ENCODE data around the gene AP1G1. TPM values are rescaled to one million over a fixed set of nuclear protein-coding genes. Genes with fewer than 3 reads are reported as not detected.

The AP1G1 gene
- total and polyA plus RNA-seq, 2 of the 8 experiments (the other 6 are each of a cell fraction or from before 2014, with no cell fraction given): 43.9 to 68.4 TPM

DNA sequence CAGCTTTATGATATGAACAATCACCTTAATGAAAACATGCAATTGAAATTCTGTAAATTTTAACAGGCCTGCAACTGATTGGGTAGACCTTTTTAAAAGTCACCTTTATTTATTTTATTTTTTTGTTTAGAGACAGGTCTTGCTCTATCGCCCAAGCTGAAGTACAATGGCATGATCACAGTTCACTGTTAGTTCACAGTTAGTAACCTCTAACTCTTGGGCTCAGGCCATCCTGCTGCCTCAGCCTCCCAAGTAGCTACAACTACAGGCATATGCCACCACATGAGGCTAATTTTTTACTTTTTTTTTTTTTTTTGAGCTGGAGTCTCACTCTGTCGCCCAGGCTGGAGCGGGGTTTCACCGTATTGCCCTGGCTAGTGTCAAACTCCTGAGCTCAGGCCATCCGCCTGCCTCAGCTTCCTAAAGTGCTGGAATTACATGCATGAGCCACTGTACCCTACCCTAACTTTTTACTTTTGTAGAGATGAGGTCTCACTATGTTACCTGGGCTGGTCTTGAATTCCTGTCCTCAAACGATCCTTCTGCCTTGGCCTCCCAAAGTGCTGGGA is 28.0 kb downstream of the AP1G1 start:
- Histone ChIP-seq H3K23ac (ENCODE audit: insufficient read length) (no peak overlapping the region), H4K20me1 (replicated peaks in 1 of 2; ENCODE audit: control insufficient read depth in 1 of 2, insufficient read depth in 2 of 2, low read length in 2 of 2) (peaks cover 0 to 1% of the 10 kb centered on the region in 2 experiments)
- no peak for FAIRE-seq

More for the DNA sequence above, 28.0 kb downstream of the AP1G1 start:
- no peak overlapping the region for H2BK20ac ChIP-seq (ENCODE audit: low read length)
- H2AK5ac ChIP-seq (ENCODE audit: low read depth, low read length): no peak overlapping the region
- no peak overlapping the region for H3K18ac ChIP-seq (ENCODE audit: extremely low read depth, low read length)
- no peak overlapping the region for H3K4me2 ChIP-seq (ENCODE audit: insufficient read depth in 1 of 2, low read depth in 2 of 2, low read length in 2 of 2)
- ChIA-PET POLR2A (ENCODE audit: partially characterized antibody) (interaction anchor here (1.2 kb wide), 1 partner anchor 14 kb away, joined by 3 read pairs; no protein-coding TSS in a partner anchor), CTCF (ENCODE audit: partially characterized antibody) (interaction anchor here (0.6 to 1.4 kb wide), 2 partner anchors 77 to 101 kb away, joined by 3 to 6 read pairs; no protein-coding TSS in a partner anchor)
- whole genome bisulfite sequencing, 2 experiments (ENCODE audit: extremely low coverage in 1 of 2, insufficient coverage in 1 of 2, insufficient read length in 1 of 2, insufficient replicate concordance in 2 of 2, low coverage in 1 of 2, low lambda C conversion rate in 2 of 2, missing lambda C conversion rate in 1 of 2): 96% methylated on average over 6 of the region's 6 CpGs; no CpG with 5 or more reads in 1 of the 2 experiments
- no peaks in the 10 kb centered on the region for H3K9me3 ChIP-seq (ENCODE audit: insufficient read depth in 2 of 2, low read depth in 1 of 2, low read length in 1 of 2)
- no peak overlapping the region for H4K8ac ChIP-seq (ENCODE audit: extremely low read depth, insufficient read depth, low read length)
- no peak for DNase-seq (ENCODE audit: low read depth in 1 of 2, low spot score in 2 of 2)
- TF ChIP-seq NANOG (IDR thresholded peaks at IDR 0.05; ENCODE audit: insufficient read depth, low read depth, low read length, poor library complexity, severe bottlenecking): no peak
- TF ChIP-seq EZH2 (IDR thresholded peaks at IDR 0.05; ENCODE audit: low read depth, low read length, severe bottlenecking): no peak
- no peak for TF ChIP-seq SUZ12 (IDR thresholded peaks at IDR 0.05; ENCODE audit: low read length)
- TF ChIP-seq RXRA (IDR thresholded peaks at IDR 0.05; ENCODE audit: insufficient read depth, low read depth, low read length): no peak
- TF ChIP-seq HDAC2 (IDR thresholded peaks at IDR 0.05; ENCODE audit: borderline replicate concordance in 1 of 2, low read depth in 2 of 2, low read length in 2 of 2): no peak
- no peak for TF ChIP-seq BACH1 (IDR thresholded peaks at IDR 0.05; ENCODE audit: low read length)
- no peak for TF ChIP-seq CHD1 (IDR thresholded peaks at IDR 0.05; ENCODE audit: low read depth, low read length)
- no peak for TF ChIP-seq RBBP5 (IDR thresholded peaks at IDR 0.05; ENCODE audit: borderline replicate concordance, low read depth, low read length)
- TF ChIP-seq CREB1 (IDR thresholded peaks at IDR 0.05): no peak
- no peak overlapping the region for H2BK12ac ChIP-seq (ENCODE audit: low read depth, low read length)
- no peak overlapping the region for H2AFZ ChIP-seq (ENCODE audit: low read length)
- H2BK5ac ChIP-seq (ENCODE audit: low read depth, low read length): no peak overlapping the region
- H2BK120ac ChIP-seq (replicated peaks; ENCODE audit: low read depth, low read length): no peak overlapping the region
- H3K4ac ChIP-seq (replicated peaks; ENCODE audit: insufficient read length, low read depth, low read length): no peak overlapping the region
- no peaks in the 10 kb centered on the region for H3K4me1 ChIP-seq (replicated peaks in 1 of 4; ENCODE audit: control insufficient read depth in 3 of 4, insufficient read depth in 4 of 4, low read length in 3 of 4)
- H4K5ac ChIP-seq (ENCODE audit: insufficient read length, low read depth, low read length): no peak overlapping the region
- no peak overlapping the region for H2BK15ac ChIP-seq (ENCODE audit: low read length)
- peaks cover 5% of the 10 kb centered on the region; the same call in 1 of the 2 replicates for H3K79me1 ChIP-seq (ENCODE audit: low read depth, low read length)
- H3K56ac ChIP-seq (replicated peaks; ENCODE audit: insufficient read length, low read depth, low read length): no peak overlapping the region
- H3K27me3 ChIP-seq (replicated peaks in 1 of 4; ENCODE audit: control insufficient read depth in 3 of 4, extremely low read depth in 1 of 4, insufficient read depth in 3 of 4, low read length in 3 of 4): no peaks in the 10 kb centered on the region
- H4K91ac ChIP-seq (replicated peaks; ENCODE audit: insufficient read length, low read length): no peak overlapping the region
- no peak overlapping the region for H3K9ac ChIP-seq (replicated peaks in 1 of 4; ENCODE audit: extremely low read depth in 1 of 4, low read depth in 3 of 4, low read length in 3 of 4)
- no peaks in the 10 kb centered on the region for H3K23me2 ChIP-seq (ENCODE audit: low read depth, low read length)
- H3K14ac ChIP-seq (ENCODE audit: insufficient read length): no peak overlapping the region
- H3K36me3 ChIP-seq (ENCODE audit: control insufficient read depth in 2 of 4, insufficient read depth in 4 of 4, low read length in 3 of 4): peaks cover 0 to 4% (median 1%) of the 10 kb centered on the region in 4 experiments; a peak in 2 of 8 replicates
- H3K27ac ChIP-seq (ENCODE audit: low read depth, low read length): no peak overlapping the region
- peaks cover 0 to 32% of the 10 kb centered on the region in 2 experiments; a peak in 2 of 4 replicates for H3K79me2 ChIP-seq (ENCODE audit: control insufficient read depth in 1 of 2, insufficient read depth in 2 of 2, low read length in 2 of 2)
- no peak overlapping the region for H3K4me3 ChIP-seq (ENCODE audit: extremely low read depth in 1 of 4, insufficient read depth in 2 of 4, low read depth in 3 of 4, low read length in 4 of 4)
